ENCODE results near the gene RAB14. TPM values are rescaled to one million over a fixed set of nuclear protein-coding genes. Genes with fewer than 3 reads are reported as not detected.
"Not testable (repeated sequence)": the region's sequence is repeated elsewhere in the genome, so short reads cannot be mapped to it uniquely, and the experiment has no call there.

The RAB14 gene
- polyA plus RNA-seq, 4 donors, result 91.7 to 137 (median 105) TPM

GRCh38 chr9:121169094-121169601 lies 32.5 kb downstream of the RAB14 start:
- no peak for DNase-seq (ENCODE audit: low read depth in 4 of 4, low spot score in 3 of 4)

- no peak for DNase-seq (ENCODE audit: low read depth in 4 of 4, low spot score in 3 of 4)
Observed at GRCh38 chr9:121168052-121168451, 33.6 kb downstream of the RAB14 start.

- DNase-seq (ENCODE audit: low read depth in 4 of 4, low spot score in 3 of 4), result no peak
Observed at GRCh38 chr9:121160025-121160424, 41.6 kb downstream of the RAB14 start.

GRCh38 chr9:121157939-121158338 lies 43.7 kb downstream of the RAB14 start:
- no peak for DNase-seq (ENCODE audit: low read depth in 4 of 4, low spot score in 3 of 4)

GRCh38 chr9:121156263-121156731 lies 45.4 kb downstream of the RAB14 start:
- DNase-seq (ENCODE audit: low read depth in 4 of 4, low spot score in 3 of 4), result no peak

- no peak for DNase-seq (ENCODE audit: low read depth in 4 of 4, low spot score in 3 of 4)
Observed at GRCh38 chr9:121154782-121155181, 46.9 kb downstream of the RAB14 start.

GRCh38 chr9:121153642-121154041 lies 48.0 kb downstream of the RAB14 start:
- no peak for DNase-seq (ENCODE audit: low read depth in 4 of 4, low spot score in 3 of 4)

- DNase-seq (ENCODE audit: low read depth in 4 of 4, low spot score in 3 of 4), result no peak
Observed at GRCh38 chr9:121150188-121150587, 51.5 kb downstream of the RAB14 start.

- no peak for DNase-seq (ENCODE audit: low read depth in 4 of 4, low spot score in 3 of 4)
Observed at GRCh38 chr9:121144482-121144881, 57.2 kb downstream of the RAB14 start.

- no peak for DNase-seq (ENCODE audit: low read depth in 4 of 4, low spot score in 3 of 4)
Observed at GRCh38 chr9:121143771-121144170, 57.9 kb downstream of the RAB14 start.

GRCh38 chr9:121141706-121142105 lies 60.0 kb downstream of the RAB14 start:
- DNase-seq (ENCODE audit: low read depth in 4 of 4, low spot score in 3 of 4), result no peak

- no peak for DNase-seq (ENCODE audit: low read depth in 4 of 4, low spot score in 3 of 4)
Observed at GRCh38 chr9:121141306-121141705, 60.4 kb downstream of the RAB14 start.

GRCh38 chr9:121140162-121140561 lies 61.5 kb downstream of the RAB14 start:
- no peak for DNase-seq (ENCODE audit: low read depth in 4 of 4, low spot score in 3 of 4)

- DNase-seq (ENCODE audit: low read depth in 4 of 4, low spot score in 3 of 4), result no peak
Observed at GRCh38 chr9:121138973-121139372, 62.7 kb downstream of the RAB14 start.

GRCh38 chr9:121138561-121138960 lies 63.1 kb downstream of the RAB14 start:
- no peak for DNase-seq (ENCODE audit: low read depth in 4 of 4, low spot score in 3 of 4)

- no peak for DNase-seq (ENCODE audit: low read depth in 4 of 4, low spot score in 3 of 4)
Observed at GRCh38 chr9:121135642-121136041, 66.0 kb downstream of the RAB14 start.

- no peak for DNase-seq (ENCODE audit: low read depth in 4 of 4, low spot score in 3 of 4)
Observed at GRCh38 chr9:121133104-121133816, 68.4 kb downstream of the RAB14 start.

GRCh38 chr9:121129384-121129783 lies 72.3 kb downstream of the RAB14 start:
- DNase-seq (ENCODE audit: low read depth in 4 of 4, low spot score in 3 of 4), result not testable (repeated sequence)
